A549 (cell line): ENCODE measurements around the gene CCDC77. TPM values are rescaled to one million over a fixed set of nuclear protein-coding genes. Genes with fewer than 3 reads are reported as not detected.

Source experiments
- ATAC-seq, 2 experiments: fragments of 200-7000 bp in 1 of 2; fragments of >200 bp in 1 of 2; cut with Nextera tagmentation in 1 of 2; cut with Tn5 transposase in 1 of 2; 3 replicates each; pipeline versions ENCODE4 v1.8.0 to v1.9.1; 2018 to 2020; ENCODE audit warnings: mild to moderate bottlenecking in 1 of 2, moderate library complexity in 1 of 2
- CTCF ChIA-PET: fragments of 300-600 bp; sonication (Branson Sonifier 250); formaldehyde crosslinking; extraction: SDS; loops from one replicate; lab custom pipeline; 2021; ENCODE audit warnings: antibody characterized with exemption, inconsistent platforms; lab: Yijun Ruan, JAX
- POLR2A ChIA-PET: fragments of 350-600 bp; formaldehyde crosslinking; extraction: SDS; loops from one replicate; lab custom pipeline; 2021; ENCODE audit warnings: antibody characterized with exemption, inconsistent platforms; lab: Yijun Ruan, JAX
- DNase-seq, 2 experiments: peaks; one replicate each; pipeline versions ENCODE4 v3.0.0 to v3.0.0-alpha.2; 2011 to 2016; ENCODE audit warnings: low read depth in 1 of 2, low spot score in 1 of 2
- FAIRE-seq: peaks from 2 replicates; lab custom pipeline; 2011; peaks lifted over from hg19 to GRCh38; lab: Jason Lieb, UNC
- H3K27ac ChIP-seq, 2 experiments: fragments of >200 bp; sonication (Bioruptor Twin); formaldehyde crosslinking; 3 replicates each; pipeline ENCODE4 v1.5.1; 2016 to 2017
- H3K4me1 ChIP-seq: fragments of >200 bp; sonication (Bioruptor Twin); formaldehyde crosslinking; 3 replicates; pipeline ENCODE4 v1.6.1; 2016
- H3K4me2 ChIP-seq: fragments of >200 bp; sonication (Bioruptor Twin); formaldehyde crosslinking; 3 replicates; pipeline ENCODE4 v1.6.1; 2016
- H3K4me3 ChIP-seq: fragments of >200 bp; sonication (Bioruptor Twin); formaldehyde crosslinking; 3 replicates; pipeline ENCODE4 v1.5.1; 2016
- H3K9me3 ChIP-seq: fragments of >200 bp; sonication (Bioruptor Twin); formaldehyde crosslinking; 3 replicates; pipeline ENCODE4 v1.6.1; 2016
- CBX8 ChIP-seq: fragments of 200-600 bp; sonication (generic); IDR thresholded peaks from 2 replicates; pipeline ENCODE4 v1.6.1; 2016
- CEBPB ChIP-seq, 2 experiments: fragments of >200 bp in 1 of 2; sonication (Bioruptor Twin) in 1 of 2; formaldehyde crosslinking in 1 of 2; IDR thresholded peaks; 2 replicates each; pipeline ENCODE4 v1.6.1; 2012 to 2016
- CHD2 ChIP-seq: fragments of 150-350 bp; IDR thresholded peaks from 2 replicates; pipeline ENCODE4 v1.6.1; 2014; ENCODE audit warnings: low read length; ENCODE audit not compliant: partially characterized antibody
- CTCF ChIP-seq: fragments of >200 bp; sonication (Bioruptor Twin); formaldehyde crosslinking; IDR thresholded peaks from 3 replicates; pipeline ENCODE4 v1.5.1; 2016
- E2F6 ChIP-seq: IDR thresholded peaks from 2 replicates; pipeline ENCODE4 v1.6.1; 2012; ENCODE audit warnings: low read depth, borderline replicate concordance
- ELK1 ChIP-seq: fragments of 150-350 bp; IDR thresholded peaks from 2 replicates; pipeline ENCODE4 v1.6.1; 2014; ENCODE audit warnings: low read depth, mild to moderate bottlenecking, low read length
- ESRRA ChIP-seq: fragments of 150-350 bp; IDR thresholded peaks from 2 replicates; pipeline ENCODE4 v1.6.1; 2014; ENCODE audit warnings: mild to moderate bottlenecking, low read length, borderline replicate concordance
- FOSL2 ChIP-seq, 2 experiments: fragments of 450-650 bp in 1 of 2; fragments of >200 bp in 1 of 2; sonication (Bioruptor Twin) in 1 of 2; formaldehyde crosslinking; IDR thresholded peaks; 2 replicates each; pipeline versions ENCODE4 v1.5.0 to v1.6.1; 2016 to 2020; ENCODE audit warnings: mild to moderate bottlenecking in 1 of 2, moderate library complexity in 1 of 2
- HEYL ChIP-seq: fragments of 250-450 bp; sonication (Bioruptor Pico); IDR thresholded peaks from 2 replicates; pipeline ENCODE4 v1.8.0; 2021; ENCODE audit warnings: mild to moderate bottlenecking, moderate library complexity
- HMGXB4 ChIP-seq: fragments of 250-450 bp; sonication (Bioruptor Pico); IDR thresholded peaks from 2 replicates; pipeline ENCODE4 v1.5.0; 2021; ENCODE audit warnings: mild to moderate bottlenecking, moderate library complexity, borderline replicate concordance
- HOXB5 ChIP-seq: fragments of 250-450 bp; sonication (Bioruptor Pico); IDR thresholded peaks from 2 replicates; pipeline ENCODE4 v1.5.0; 2020; ENCODE audit warnings: mild to moderate bottlenecking, moderate library complexity
- KDM5A ChIP-seq: fragments of 200-600 bp; sonication (generic); IDR thresholded peaks from 2 replicates; pipeline ENCODE4 v1.6.1; 2016; ENCODE audit warnings: antibody characterized with exemption, mild to moderate bottlenecking
- MAX ChIP-seq: IDR thresholded peaks from 2 replicates; pipeline ENCODE4 v1.6.1; 2012
- MAZ ChIP-seq: fragments of 150-350 bp; IDR thresholded peaks from 2 replicates; pipeline ENCODE4 v1.6.1; 2014; ENCODE audit warnings: antibody characterized with exemption, low read depth, low read length, borderline replicate concordance
- MYC ChIP-seq: IDR thresholded peaks from 2 replicates; pipeline ENCODE4 v1.6.1; 2012; ENCODE audit warnings: mild to moderate bottlenecking, inconsistent platforms, low read length, improper control_type of control experiment, borderline replicate concordance
- NR3C1 ChIP-seq: fragments of >200 bp; sonication (Bioruptor Twin); formaldehyde crosslinking; IDR thresholded peaks from 3 replicates; pipeline ENCODE4 v1.6.1; 2017
- RCOR1 ChIP-seq: fragments of 150-350 bp; IDR thresholded peaks from 2 replicates; pipeline ENCODE4 v1.6.1; 2014; ENCODE audit warnings: antibody characterized with exemption, low read length, low read depth
- TFCP2L1 ChIP-seq: fragments of 250-450 bp; sonication (Bioruptor Pico); IDR thresholded peaks from 2 replicates; pipeline ENCODE4 v1.5.0; 2021; ENCODE audit warnings: mild to moderate bottlenecking
- ZFP36 ChIP-seq: fragments of 450-650 bp; IDR thresholded peaks from 2 replicates; pipeline ENCODE4 v1.6.1; 2014; ENCODE audit warnings: borderline replicate concordance; ENCODE audit not compliant: partially characterized antibody
- WGBS: methylation state at CpG from one replicate; pipeline ENCODE4 v1.1.6; 2017; ENCODE audit errors: missing lambda C conversion rate; 5-methylcytosine and 5-hydroxymethylcytosine counted together
- polyA plus RNA-seq, 4 experiments: library from polyadenylated mRNA; depleted of rRNA in 3 of 4; stranded (reverse); fragments of >200 nt; fragmentation: RNase III in 1 of 4; extraction: RNeasy Plus Mini Kit Qiagen cat#74134 plus additional on column Dnase treatment in 1 of 4; gene quantifications; 2 replicates in 3 of 4; 3 replicates in 1 of 4; pipeline ENCODE4 v1.2.3, GENCODE V29; 2011 to 2017

CCDC77 gene
- polyA plus RNA-seq, 2 of the 4 experiments (the other 2 are of a cell fraction), result 15.4 to 23.1 TPM

- TF ChIP-seq RCOR1, result no peak
- TF ChIP-seq CEBPB (IDR thresholded peaks at IDR 0.05), result no peak
- no peak for TF ChIP-seq CTCF
- TF ChIP-seq CHD2, result no peak
- no peak for TF ChIP-seq CBX8
- no peak for TF ChIP-seq MAZ
- TF ChIP-seq, all 56 proteins: peak for 0
Measured at GRCh38 chr12:467591-467990, 66.1 kb downstream of the CCDC77 start (continued).

GRCh38 chr12:468671-469389, 67.4 kb downstream of the CCDC77 start:
- Histone ChIP-seq H3K4me3 (no peak overlapping the region), H3K4me2 (peak overlapping the region; percentile 33; the same call in 1 of the 3 replicates), H3K4me1 (peaks cover 11% of the 10 kb centered on the region; the same call in 2 of the 3 replicates), H3K27ac (no peak overlapping the region), H3K9me3 (no peaks in the 10 kb centered on the region)
- 28% methylated on average over 10 of the region's 10 CpGs for WGBS
- ChIA-PET POLR2A (no interaction called here), CTCF (interaction anchor here (1.5 to 2.5 kb wide), 3 partner anchors 27 to 101 kb away, joined by 3 to 8 read pairs (median 7); no protein-coding TSS in a partner anchor)
- TF ChIP-seq FOSL2 (IDR thresholded peaks at IDR 0.05), result no peak
- 0 out of 2 replicates have a peak, but pooled peaks have one; percentile 11 for TF ChIP-seq FOSL2 (CRISPR knock-in tag; IDR thresholded peaks at IDR 0.05)
- TF ChIP-seq E2F6, result no peak
- no peak for TF ChIP-seq HEYL (CRISPR knock-in tag)
- no peak for TF ChIP-seq ESRRA
- ATAC-seq (peak in 1 of 2 experiments; percentile 54; a peak in 2 of 6 replicates), DNase-seq (no peak), FAIRE-seq (no peak)

GRCh38 chr12:470133-470532, 68.7 kb downstream of the CCDC77 start:
- POLR2A ChIA-PET, result no interaction called here
- H3K4me1 ChIP-seq, result peaks cover 12% of the 10 kb centered on the region; the same call in 2 of the 3 replicates
- 65% methylated on average over 11 of the region's 11 CpGs for WGBS
- CTCF ChIA-PET, result interaction anchor here (1.9 to 2.2 kb wide), 2 partner anchors 16 to 28 kb away, joined by 6 to 7 read pairs; no protein-coding TSS in a partner anchor
- no peak overlapping the region for H3K27ac ChIP-seq
- no peak for DNase-seq
- TF ChIP-seq HOXB5 (CRISPR knock-in tag) (no peak), NR3C1 (no peak), MAX (no peak), HMGXB4 (CRISPR knock-in tag) (no peak), CBX8 (no peak), MYC (no peak), TFCP2L1 (CRISPR knock-in tag) (no peak), ELK1 (no peak), KDM5A (no peak), ZFP36 (no peak)
- TF ChIP-seq, all 56 proteins: peak for 0
- Histone ChIP-seq H3K9me3 (no peaks in the 10 kb centered on the region), H3K4me2 (no peak overlapping the region), H3K4me3 (no peak overlapping the region)
- no peak for FAIRE-seq
- ATAC-seq, result no peak
